GM12872 (cell line): ENCODE results near the gene DIAPH2.

Experiments
- CTCF ChIP-seq: IDR thresholded peaks from 3 replicates; pipeline ENCODE4 v1.5.1; 2011; ENCODE audit warnings: low read depth, mild to moderate bottlenecking, low read length, moderate library complexity; ENCODE audit not compliant: insufficient read depth

DIAPH2 gene

DNA sequence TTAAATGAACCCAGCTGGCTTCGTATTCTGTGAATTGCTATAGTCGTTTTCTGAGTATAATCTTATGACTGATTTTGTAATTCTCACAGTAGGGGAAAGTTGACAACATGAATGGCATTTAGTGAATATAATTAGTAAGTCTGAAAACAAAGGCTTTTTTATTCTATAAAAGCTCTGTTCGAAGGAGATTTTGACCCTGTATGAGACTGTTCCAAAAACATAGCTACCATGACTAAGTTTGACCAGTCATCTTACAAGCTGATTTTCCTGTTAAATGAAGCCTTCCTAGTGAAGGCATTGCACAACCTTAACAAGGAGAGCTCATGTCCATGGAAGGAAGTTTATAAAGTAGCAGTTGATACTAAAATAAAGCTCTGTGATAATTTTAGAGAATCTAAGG, 441.4 kb downstream of the DIAPH2 start:
- TF ChIP-seq CTCF = no peak

DNA sequence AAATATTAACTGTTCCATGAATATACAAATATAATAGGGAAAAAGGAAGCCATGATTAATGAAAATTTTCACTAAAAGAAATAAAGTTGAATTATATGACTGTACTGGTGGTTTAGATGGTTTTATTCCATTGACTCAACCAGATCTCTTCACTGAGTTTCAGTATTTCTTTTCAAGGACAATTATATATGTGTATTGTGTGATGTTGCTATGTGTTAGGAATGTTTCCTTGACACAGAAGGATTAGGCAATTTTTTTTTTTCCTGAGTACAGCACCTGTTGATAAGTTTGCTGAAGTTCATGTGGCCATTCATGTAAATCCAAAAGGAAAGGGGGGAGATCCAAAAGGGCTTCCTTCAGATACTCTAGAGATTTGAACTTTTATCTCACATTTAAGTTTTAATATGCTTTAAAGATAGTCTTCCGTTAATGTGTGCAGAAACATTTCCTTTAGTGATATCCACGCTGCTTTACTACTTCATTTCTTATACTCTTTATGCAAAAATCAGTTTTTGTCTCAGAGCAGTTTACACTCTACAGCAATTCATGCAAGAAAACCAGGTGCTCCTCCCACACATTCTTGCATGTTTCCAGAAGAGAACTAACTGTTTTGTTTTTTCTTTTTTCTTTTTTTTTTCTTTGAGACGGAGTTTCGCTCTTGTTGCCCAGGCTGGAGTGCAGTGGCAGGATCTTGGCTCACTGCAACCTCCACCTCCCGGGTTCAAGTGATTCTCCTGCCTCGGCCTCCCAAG, 448.2 kb downstream of the DIAPH2 start:
- no peak for TF ChIP-seq CTCF

GRCh38 chrX:97145934-97146333, 461.3 kb downstream of the DIAPH2 start:
- TF ChIP-seq CTCF = no peak

- no peak for TF ChIP-seq CTCF
Measured at GRCh38 chrX:97155816-97156215, 471.2 kb downstream of the DIAPH2 start.

DNA sequence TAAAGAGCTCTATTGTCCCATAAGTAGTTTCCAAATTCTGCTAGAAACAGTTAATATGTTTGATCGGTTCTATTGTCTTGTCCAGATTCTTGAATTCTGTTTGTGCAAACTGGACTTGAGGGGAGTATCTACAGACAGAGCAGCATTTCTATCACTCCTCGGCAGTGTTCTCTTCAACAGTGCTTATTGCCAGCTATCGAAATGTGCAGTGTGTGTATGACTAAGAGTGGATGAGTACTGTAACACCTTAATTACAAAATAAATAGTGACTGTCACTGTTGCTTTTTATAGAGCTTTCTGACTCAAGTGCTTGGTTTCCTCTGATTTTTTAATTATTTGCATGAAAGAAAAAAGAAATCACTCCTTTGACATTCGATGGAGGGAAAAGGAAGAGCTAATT, 473.6 kb downstream of the DIAPH2 start:
- TF ChIP-seq CTCF = no peak

DNA sequence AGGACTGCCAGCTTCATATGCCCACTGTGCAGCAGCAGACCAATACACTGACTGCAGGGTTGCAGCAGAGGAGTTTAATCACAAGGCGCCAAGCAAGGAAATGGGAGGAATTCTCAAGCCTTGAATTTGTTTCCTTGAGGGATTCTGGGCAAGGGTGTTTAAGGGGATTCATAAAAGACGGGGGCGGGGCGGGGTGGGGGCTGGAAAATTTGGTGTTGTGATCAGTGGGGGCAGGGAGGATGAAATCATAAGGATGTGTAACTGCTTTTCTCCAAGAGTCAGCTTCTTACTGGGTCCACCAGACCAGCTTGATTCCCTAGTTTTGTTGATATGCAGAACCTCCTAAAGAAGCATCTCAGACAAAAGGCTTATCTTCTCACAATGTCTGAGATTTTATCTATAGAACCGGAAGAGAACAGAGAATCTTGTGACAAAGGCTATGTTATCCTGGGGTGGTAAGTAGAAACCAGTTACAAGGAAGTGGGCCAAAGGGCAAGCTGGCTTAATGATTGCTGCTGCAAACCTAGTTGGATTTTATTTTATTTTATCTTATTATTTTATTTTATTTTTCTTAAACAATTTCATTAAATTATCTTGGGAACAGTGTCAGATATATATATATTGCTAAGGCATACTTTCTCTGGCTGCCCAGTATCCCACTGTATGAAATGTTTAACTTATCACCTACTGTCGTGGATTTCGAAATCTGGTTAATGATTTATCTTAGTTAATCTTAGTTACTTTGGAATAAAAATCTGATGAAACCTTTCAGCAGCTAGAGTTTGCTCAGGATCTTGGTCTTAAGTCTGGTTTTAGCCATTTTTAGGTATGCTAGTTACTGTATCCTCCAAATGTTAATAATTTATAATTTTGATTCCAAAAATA, 475.5 kb downstream of the DIAPH2 start:
- TF ChIP-seq CTCF = no peak

DNA sequence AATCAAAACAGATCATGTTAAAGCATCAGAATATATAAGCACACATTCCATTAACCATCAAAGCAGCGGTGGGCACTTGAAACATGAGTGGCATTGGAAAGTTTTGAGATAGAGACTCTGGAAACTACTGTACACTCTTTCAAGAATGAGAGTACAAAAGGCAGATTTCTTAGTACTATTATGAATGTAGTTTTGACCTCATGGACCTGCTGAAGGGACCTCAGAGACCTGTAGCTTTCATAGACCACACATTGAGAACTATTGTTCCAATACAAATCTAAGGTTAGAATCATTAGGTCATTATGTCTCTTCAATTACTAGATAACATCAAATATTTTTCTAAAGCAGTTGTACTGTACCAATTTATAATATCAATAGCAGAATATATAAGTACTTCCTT, 482.7 kb downstream of the DIAPH2 start:
- no peak for TF ChIP-seq CTCF
